Transverse colon (tissue), 4 donors: ENCODE measurements around the gene CBX2. TPM values are rescaled to one million over a fixed set of nuclear protein-coding genes. Genes with fewer than 3 reads are reported as not detected.

Experiments used
- DNase-seq: peaks from one replicate; pipeline ENCODE4 v3.0.0-alpha.2; 2019
- H3K27ac ChIP-seq, 4 donors: fragments of 200-600 bp; sonication (generic); 2 replicates each; pipeline ENCODE4 v1.5.1; 2016 to 2018; ENCODE audit warnings: inconsistent platforms in 4 of 4
- H3K27me3 ChIP-seq: fragments of 200-600 bp; sonication (generic); 2 replicates; pipeline ENCODE4 v1.5.1; 2017; ENCODE audit warnings: inconsistent platforms
- H3K36me3 ChIP-seq, 4 donors: fragments of 200-600 bp; sonication (generic); 2 replicates each; pipeline ENCODE4 v1.5.1; 2017 to 2019; ENCODE audit warnings: inconsistent platforms in 4 of 4
- H3K4me1 ChIP-seq, 4 donors: fragments of 200-600 bp; sonication (generic); 2 replicates each; pipeline ENCODE4 v1.5.1; 2017 to 2020; ENCODE audit warnings: inconsistent platforms in 4 of 4
- H3K4me3 ChIP-seq, 4 donors: fragments of 200-600 bp; sonication (generic); 1 replicate in 1 of 4; 2 replicates in 3 of 4; pipeline versions ENCODE4 v1.5.1 to v1.6.1; 2017 to 2019; ENCODE audit warnings: inconsistent platforms in 4 of 4
- H3K9me3 ChIP-seq, 2 donors: fragments of 200-600 bp; sonication (generic); 2 replicates each; pipeline ENCODE4 v1.5.1; 2017 to 2019; ENCODE audit warnings: inconsistent platforms in 2 of 2
- EP300 ChIP-seq: sonication (generic); formaldehyde crosslinking; IDR thresholded peaks from one replicate; pipeline ENCODE4 v1.6.1; 2017; ENCODE audit warnings: antibody characterized with exemption, low read depth
- POLR2A ChIP-seq: fragments of 450-650 bp; IDR thresholded peaks from one replicate; pipeline ENCODE4 v1.6.1; 2016; ENCODE audit warnings: antibody characterized with exemption, mild to moderate bottlenecking, moderate library complexity
- POLR2AphosphoS5 ChIP-seq, 3 donors: sonication (generic); formaldehyde crosslinking; IDR thresholded peaks; one replicate each; pipeline ENCODE4 v1.6.1; 2016; ENCODE audit warnings: antibody characterized with exemption in 3 of 3
- WGBS, 2 donors: methylation state at CpG; one replicate each; pipeline ENCODE4 v1.1.5; 2018; ENCODE audit warnings: low coverage in 1 of 2; 5-methylcytosine and 5-hydroxymethylcytosine counted together
- in situ Hi-C, 4 donors: fragments of 200-750 bp; cut with MboI; loops; one replicate each; pipeline versions ENCODE4 v1.15.0 to v1.15.1; 2017; ENCODE audit warnings: low sequenced_read_pairs in 3 of 4, low pct_ligation_motif_present in 1 of 4, low pct_unique_long_range_greater_than_20kb in 1 of 4
- intact Hi-C: fragments of 100-400 bp; cut with DNase I; formaldehyde crosslinking; loops from one replicate; pipeline ENCODE4 v1.15.1; 2023; ENCODE audit warnings: low total_unique reads
- total RNA-seq, 4 donors: library from RNA; depleted of rRNA; stranded (reverse); fragments of >200 nt; gene quantifications; one replicate each; pipeline ENCODE4 v1.1.0, GENCODE V29; 2016
- TF ChIP-seq, protein P1 (sequence below), 5 experiments: fragments of 200-600 bp in 3 of 5; fragments of 450-650 bp in 2 of 5; sonication (generic) in 3 of 5; IDR thresholded peaks; 1 replicate in 2 of 5; 2 replicates in 3 of 5; pipeline ENCODE4 v1.5.1; 2016 to 2017; ENCODE audit warnings: antibody characterized with exemption in 5 of 5, inconsistent platforms in 3 of 5, mild to moderate bottlenecking in 2 of 5, moderate library complexity in 1 of 5

CBX2 gene
- total RNA-seq, 4 donors from 2014 or later = 0.27 to 0.64 TPM; not detected in 2

DNA sequence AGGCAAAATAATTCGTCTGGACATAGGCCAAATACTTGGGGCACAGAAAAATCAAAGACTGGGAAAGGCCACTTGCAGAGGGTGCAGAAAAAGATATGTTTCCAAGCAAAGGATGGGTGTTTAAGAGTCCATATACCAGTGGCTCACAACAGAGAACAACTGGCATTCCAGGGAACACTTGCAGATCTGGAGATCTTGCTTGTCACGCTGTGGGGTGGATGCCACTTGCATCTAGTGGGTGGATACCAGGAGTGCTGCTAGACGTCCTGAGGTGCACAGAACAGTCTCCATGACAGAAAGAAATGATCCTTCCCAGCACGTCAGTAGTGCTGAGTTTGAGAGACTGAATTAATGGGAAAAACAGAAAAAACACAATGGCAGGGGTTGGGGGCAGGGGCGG is 10.5 kb downstream of the CBX2 start:
- no peak overlapping the region for H3K4me3 ChIP-seq
- TF ChIP-seq, protein P1, sequence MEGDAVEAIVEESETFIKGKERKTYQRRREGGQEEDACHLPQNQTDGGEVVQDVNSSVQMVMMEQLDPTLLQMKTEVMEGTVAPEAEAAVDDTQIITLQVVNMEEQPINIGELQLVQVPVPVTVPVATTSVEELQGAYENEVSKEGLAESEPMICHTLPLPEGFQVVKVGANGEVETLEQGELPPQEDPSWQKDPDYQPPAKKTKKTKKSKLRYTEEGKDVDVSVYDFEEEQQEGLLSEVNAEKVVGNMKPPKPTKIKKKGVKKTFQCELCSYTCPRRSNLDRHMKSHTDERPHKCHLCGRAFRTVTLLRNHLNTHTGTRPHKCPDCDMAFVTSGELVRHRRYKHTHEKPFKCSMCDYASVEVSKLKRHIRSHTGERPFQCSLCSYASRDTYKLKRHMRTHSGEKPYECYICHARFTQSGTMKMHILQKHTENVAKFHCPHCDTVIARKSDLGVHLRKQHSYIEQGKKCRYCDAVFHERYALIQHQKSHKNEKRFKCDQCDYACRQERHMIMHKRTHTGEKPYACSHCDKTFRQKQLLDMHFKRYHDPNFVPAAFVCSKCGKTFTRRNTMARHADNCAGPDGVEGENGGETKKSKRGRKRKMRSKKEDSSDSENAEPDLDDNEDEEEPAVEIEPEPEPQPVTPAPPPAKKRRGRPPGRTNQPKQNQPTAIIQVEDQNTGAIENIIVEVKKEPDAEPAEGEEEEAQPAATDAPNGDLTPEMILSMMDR (IDR thresholded peaks at IDR 0.05) = no peak
- TF ChIP-seq EP300 (no peak), POLR2AphosphoS5 (IDR thresholded peaks at IDR 0.05) (no peak), POLR2A (no peak)
- intact Hi-C loops = loop anchor here (5.0 kb wide), 1 partner anchor 199 kb away; no protein-coding TSS in a partner anchor
- H3K4me1 ChIP-seq = peaks cover 0 to 38% (median 24%) of the 10 kb centered on the region in 4 donors
- H3K36me3 ChIP-seq = no peaks in the 10 kb centered on the region
- peaks cover 99% of the 10 kb centered on the region for H3K27me3 ChIP-seq
- H3K9me3 ChIP-seq = no peaks in the 10 kb centered on the region
- DNase-seq = no peak
- 53 to 63% methylated on average over 3 to 5 of the region's 5 CpGs for WGBS, 2 donors
- H3K27ac ChIP-seq = no peak overlapping the region
- in situ Hi-C loops = no loop called here

DNA sequence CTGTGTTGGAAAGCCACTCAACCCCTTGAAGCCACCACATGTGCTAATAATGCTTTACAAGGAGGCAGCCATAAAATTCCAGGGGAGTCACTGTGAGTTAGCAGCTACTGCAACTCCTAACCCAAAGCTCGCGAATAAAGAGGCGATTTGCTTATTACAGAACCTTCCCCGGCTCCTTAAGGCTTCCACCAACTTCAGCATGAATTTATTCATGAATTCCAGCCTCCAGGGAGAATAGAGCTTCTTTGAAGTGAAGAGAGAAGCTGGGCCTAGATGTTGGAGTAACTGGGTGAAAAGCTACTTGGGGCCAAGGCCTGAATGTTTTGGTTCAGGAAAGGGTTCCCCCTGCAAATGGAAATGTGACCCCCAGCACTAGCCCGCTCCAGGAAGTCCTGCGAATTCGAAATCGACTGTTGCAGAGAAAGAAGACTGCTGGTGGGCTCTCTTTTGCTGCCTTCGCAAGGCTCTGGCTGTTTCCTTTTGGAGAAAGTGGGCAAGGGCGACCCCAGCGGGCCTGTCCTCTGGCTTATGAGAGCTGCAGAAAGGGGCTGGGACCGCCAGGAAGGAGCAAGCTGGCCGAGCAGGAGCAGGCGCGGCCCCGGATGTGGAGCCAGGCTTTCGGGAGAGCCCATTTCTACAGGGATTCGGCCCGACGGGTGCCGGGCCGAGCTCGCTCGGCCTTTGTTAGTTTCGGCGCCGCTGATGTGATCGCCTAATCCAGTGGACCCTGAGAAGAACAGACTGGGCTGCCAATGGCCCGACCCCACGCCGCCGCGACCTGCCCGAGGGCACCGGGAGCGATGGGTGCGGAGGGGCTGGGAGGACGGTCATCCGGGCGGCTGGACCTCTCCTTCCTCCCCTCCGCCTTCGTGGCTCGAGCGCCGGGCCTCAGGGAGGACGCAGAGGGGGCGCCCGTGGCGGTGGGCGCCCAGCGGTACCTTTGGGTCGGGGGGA is 11.3 kb downstream of the CBX2 start:
- no peaks in the 10 kb centered on the region for H3K9me3 ChIP-seq
- WGBS, 2 donors = 41 to 100% methylated on average over 4 to 33 of the region's 52 CpGs
- TF ChIP-seq EP300 (no peak), POLR2A (no peak), POLR2AphosphoS5 (IDR thresholded peaks at IDR 0.05) (no peak)
- TF ChIP-seq, protein P1 (IDR thresholded peaks at IDR 0.05) = no peak
- H3K27ac ChIP-seq = no peak overlapping the region
- peak overlapping the region in 1 of 4 donors; percentile 20 for H3K4me3 ChIP-seq
- intact Hi-C loops (loop anchor here (5.0 kb wide), 1 partner anchor 198 kb away; no protein-coding TSS in a partner anchor), in situ Hi-C loops (no loop called here)
- H3K27me3 ChIP-seq = peaks cover 98% of the 10 kb centered on the region
- DNase-seq = no peak
- no peaks in the 10 kb centered on the region for H3K36me3 ChIP-seq
- H3K4me1 ChIP-seq = peaks cover 0 to 39% (median 27%) of the 10 kb centered on the region in 4 donors

- Histone ChIP-seq H3K36me3 (no peaks in the 10 kb centered on the region), H3K27ac (no peak overlapping the region), H3K4me1 (peaks cover 0 to 39% (median 27%) of the 10 kb centered on the region in 4 donors), H3K4me3 (peak overlapping the region in 1 of 4 donors; percentile 20), H3K27me3 (peaks cover 89% of the 10 kb centered on the region), H3K9me3 (no peaks in the 10 kb centered on the region)
- TF ChIP-seq POLR2A (no peak), POLR2AphosphoS5 (IDR thresholded peaks at IDR 0.05) (no peak), EP300 (no peak)
- TF ChIP-seq, protein P1 (IDR thresholded peaks at IDR 0.05) = peak; percentile 56 to 83 (median 80)
- WGBS, 2 donors = 20% methylated on average over 29 of the region's 74 CpGs; no CpG with 5 or more reads in 1 of the 2 donors
- peak; percentile 50 for DNase-seq
- intact Hi-C loops = loop anchor here (5.0 kb wide), 1 partner anchor 197 kb away; no protein-coding TSS in a partner anchor
- in situ Hi-C loops = no loop called here
These were observed 12.2 kb downstream of the CBX2 start for GRCh38 chr17:79789943-79790804.
